ENCODE measurements around the gene IKZF2.

GRCh38 chr2:213042262-213042661, 109.2 kb downstream of the IKZF2 start:
- TF ChIP-seq CTCF (IDR thresholded peaks at IDR 0.05): no peak
- TF ChIP-seq POLR2A (IDR thresholded peaks at IDR 0.05): no peak
- no peak for TF ChIP-seq EP300 (IDR thresholded peaks at IDR 0.05)
